Esophagus squamous epithelium (tissue), 5 donors: ENCODE measurements around the gene COL20A1. TPM values are rescaled to one million over a fixed set of nuclear protein-coding genes. Genes with fewer than 3 reads are reported as not detected.

Source experiments
- DNase-seq: peaks from one replicate; lab custom pipeline; 2025; lab: John Stamatoyannopoulos, UW
- H3K27ac ChIP-seq, 4 donors: fragments of 200-600 bp; sonication (generic); one replicate each; pipeline ENCODE4 v1.5.1; 2016 to 2019; ENCODE audit warnings: mild to moderate bottlenecking in 1 of 4
- H3K27me3 ChIP-seq, 4 donors: fragments of 200-600 bp; sonication (generic); 1 replicate in 3 of 4; 2 replicates in 1 of 4; pipeline versions ENCODE4 v1.5.1 to v1.6.0; 2017 to 2021; ENCODE audit warnings: antibody characterized with exemption in 1 of 4
- H3K36me3 ChIP-seq, 3 donors: fragments of 200-600 bp; sonication (generic); one replicate each; pipeline ENCODE4 v1.5.1; 2016 to 2019
- H3K4me1 ChIP-seq, 3 donors: fragments of 200-600 bp; sonication (generic); one replicate each; pipeline ENCODE4 v1.5.1; 2017 to 2019
- H3K4me3 ChIP-seq, 4 donors: fragments of 200-600 bp; sonication (generic); 1 replicate in 3 of 4; 2 replicates in 1 of 4; pipeline ENCODE4 v1.5.1; 2016 to 2019; ENCODE audit warnings: mild to moderate bottlenecking in 2 of 4, moderate library complexity in 1 of 4
- H3K9me3 ChIP-seq, 3 donors: fragments of 200-600 bp; sonication (generic); one replicate each; pipeline ENCODE4 v1.5.1; 2016 to 2019
- POLR2A ChIP-seq, 4 donors: fragments of 450-650 bp; IDR thresholded peaks; one replicate each; pipeline ENCODE4 v1.6.1; 2017; ENCODE audit warnings: antibody characterized with exemption in 4 of 4, mild to moderate bottlenecking in 4 of 4, moderate library complexity in 3 of 4
- WGBS, 2 donors: methylation state at CpG; one replicate each; pipeline ENCODE4 v1.1.5; 2018; 5-methylcytosine and 5-hydroxymethylcytosine counted together
- intact Hi-C: fragments of 100-400 bp; cut with DNase I; formaldehyde crosslinking; loops from one replicate; pipeline ENCODE4 v1.15.0; 2022
- total RNA-seq, 4 donors: library from RNA; depleted of rRNA; stranded (reverse); fragments of >200 nt; gene quantifications; one replicate each; pipeline ENCODE4 v1.1.0, GENCODE V29; 2016
- TF ChIP-seq, protein P1 (sequence below), 6 experiments: fragments of 450-650 bp in 4 of 6; fragments of 200-600 bp in 2 of 6; sonication (generic) in 2 of 6; IDR thresholded peaks; one replicate each; pipeline ENCODE4 v1.5.1; 2016 to 2019; ENCODE audit warnings: antibody characterized with exemption in 6 of 6, mild to moderate bottlenecking in 4 of 6, moderate library complexity in 4 of 6
- donor health status: DM: yes; HTN: yes; CAD: no.

Gene COL20A1
- total RNA-seq, 4 donors from 2014 or later = not detected

DNA sequence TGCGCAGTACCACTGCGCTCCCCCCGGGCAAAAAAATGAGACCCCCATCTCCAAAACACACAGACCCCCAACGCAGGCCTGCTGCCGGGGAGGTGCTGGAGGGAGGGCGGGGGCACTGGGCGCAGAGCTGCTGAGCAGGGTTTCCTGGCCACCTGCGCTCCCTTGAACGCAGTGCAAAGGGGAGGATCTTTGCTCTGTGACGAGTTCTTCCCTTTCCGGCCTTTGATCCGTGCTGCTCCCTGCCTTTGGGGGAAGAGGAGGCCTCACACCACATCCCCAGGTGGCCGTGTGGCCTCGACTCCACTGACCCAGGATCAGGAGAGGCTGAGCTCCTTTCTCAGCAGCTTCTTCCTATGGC, 8.9 kb upstream of the COL20A1 start:
- DNase-seq = no peak
- Histone ChIP-seq H3K27ac (peak overlapping the region in 2 of 4 donors; percentile 7 to 39), H3K4me1 (no peaks in the 10 kb centered on the region), H3K4me3 (peak overlapping the region in 1 of 4 donors; percentile 23), H3K36me3 (peaks cover 33 to 100% (median 50%) of the 10 kb centered on the region in 3 donors), H3K9me3 (no peaks in the 10 kb centered on the region), H3K27me3 (no peaks in the 10 kb centered on the region)
- 61 to 76% methylated on average over 4 to 9 of the region's 14 CpGs for WGBS, 2 donors
- no peak for TF ChIP-seq POLR2A (IDR thresholded peaks at IDR 0.05)
- TF ChIP-seq, protein P1, sequence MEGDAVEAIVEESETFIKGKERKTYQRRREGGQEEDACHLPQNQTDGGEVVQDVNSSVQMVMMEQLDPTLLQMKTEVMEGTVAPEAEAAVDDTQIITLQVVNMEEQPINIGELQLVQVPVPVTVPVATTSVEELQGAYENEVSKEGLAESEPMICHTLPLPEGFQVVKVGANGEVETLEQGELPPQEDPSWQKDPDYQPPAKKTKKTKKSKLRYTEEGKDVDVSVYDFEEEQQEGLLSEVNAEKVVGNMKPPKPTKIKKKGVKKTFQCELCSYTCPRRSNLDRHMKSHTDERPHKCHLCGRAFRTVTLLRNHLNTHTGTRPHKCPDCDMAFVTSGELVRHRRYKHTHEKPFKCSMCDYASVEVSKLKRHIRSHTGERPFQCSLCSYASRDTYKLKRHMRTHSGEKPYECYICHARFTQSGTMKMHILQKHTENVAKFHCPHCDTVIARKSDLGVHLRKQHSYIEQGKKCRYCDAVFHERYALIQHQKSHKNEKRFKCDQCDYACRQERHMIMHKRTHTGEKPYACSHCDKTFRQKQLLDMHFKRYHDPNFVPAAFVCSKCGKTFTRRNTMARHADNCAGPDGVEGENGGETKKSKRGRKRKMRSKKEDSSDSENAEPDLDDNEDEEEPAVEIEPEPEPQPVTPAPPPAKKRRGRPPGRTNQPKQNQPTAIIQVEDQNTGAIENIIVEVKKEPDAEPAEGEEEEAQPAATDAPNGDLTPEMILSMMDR (IDR thresholded peaks at IDR 0.05) = no peak
- intact Hi-C loops = no loop called here

DNA sequence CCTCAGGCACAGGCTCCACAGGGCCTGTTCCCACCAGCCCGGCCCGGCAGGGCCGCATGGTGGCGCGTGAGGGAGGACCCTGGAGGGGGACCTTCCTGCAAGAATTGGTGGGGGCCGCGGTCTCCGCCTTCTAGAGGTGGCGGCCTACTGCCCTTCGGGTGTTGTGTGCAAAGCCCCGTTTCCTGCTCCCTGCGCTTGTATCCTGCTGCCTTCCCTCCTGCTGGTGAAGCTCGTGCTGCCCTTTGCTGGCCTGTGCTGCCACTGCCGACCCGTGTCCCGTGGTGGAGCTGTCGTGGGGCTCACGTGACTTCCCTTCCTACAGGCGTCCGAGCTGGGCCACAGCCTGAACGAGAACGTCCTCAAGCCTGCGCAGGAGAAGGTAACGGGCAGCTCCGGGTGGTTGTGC, 8.4 kb upstream of the COL20A1 start:
- Histone ChIP-seq H3K27me3 (no peaks in the 10 kb centered on the region), H3K27ac (peak overlapping the region in 2 of 4 donors; percentile 7 to 39), H3K9me3 (no peaks in the 10 kb centered on the region), H3K36me3 (peaks cover 33 to 98% (median 46%) of the 10 kb centered on the region in 3 donors), H3K4me3 (peak overlapping the region in 1 of 4 donors; percentile 23), H3K4me1 (no peaks in the 10 kb centered on the region)
- WGBS, 2 donors = 66 to 93% methylated on average over 3 to 12 of the region's 25 CpGs
- intact Hi-C loops = no loop called here
- no peak for DNase-seq
- no peak for TF ChIP-seq POLR2A (IDR thresholded peaks at IDR 0.05)
- TF ChIP-seq, protein P1 (IDR thresholded peaks at IDR 0.05) = no peak

DNA sequence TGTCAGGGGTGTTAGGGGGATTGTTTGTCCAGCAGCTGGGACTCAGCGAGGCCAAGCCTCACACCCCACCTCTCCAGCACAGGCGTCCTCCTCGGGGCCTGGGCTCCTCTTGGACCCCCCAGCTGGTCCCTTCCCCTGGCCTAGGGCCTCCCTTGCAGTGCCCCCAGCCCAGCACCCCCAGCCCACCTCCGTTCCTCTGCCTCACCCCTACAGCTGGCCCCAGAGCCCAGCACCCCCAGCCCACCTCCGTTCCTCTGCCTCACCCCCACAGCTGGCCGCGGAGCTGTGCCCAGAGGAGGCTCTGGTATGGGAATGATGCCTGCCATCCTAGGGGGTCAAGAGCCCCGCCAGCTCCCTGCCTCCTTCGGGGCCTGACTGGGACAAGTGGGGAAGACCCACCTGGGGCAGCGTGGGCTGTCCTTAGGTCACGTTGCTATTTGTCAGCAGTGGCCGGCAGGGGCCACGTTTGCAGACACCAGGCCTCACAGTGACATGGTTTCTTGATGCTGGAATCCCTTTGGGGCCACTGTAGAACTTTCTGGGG, 7.9 kb upstream of the COL20A1 start:
- Histone ChIP-seq H3K9me3 (no peaks in the 10 kb centered on the region), H3K4me3 (no peak overlapping the region), H3K36me3 (peaks cover 33 to 93% (median 45%) of the 10 kb centered on the region in 3 donors), H3K4me1 (no peaks in the 10 kb centered on the region), H3K27ac (peak overlapping the region in 2 of 4 donors; percentile 25 to 39), H3K27me3 (no peaks in the 10 kb centered on the region)
- intact Hi-C loops = no loop called here
- no peak for TF ChIP-seq POLR2A (IDR thresholded peaks at IDR 0.05)
- TF ChIP-seq, protein P1 (IDR thresholded peaks at IDR 0.05) = no peak
- DNase-seq = no peak
- 79 to 80% methylated on average over 3 to 7 of the region's 13 CpGs for WGBS, 2 donors

DNA sequence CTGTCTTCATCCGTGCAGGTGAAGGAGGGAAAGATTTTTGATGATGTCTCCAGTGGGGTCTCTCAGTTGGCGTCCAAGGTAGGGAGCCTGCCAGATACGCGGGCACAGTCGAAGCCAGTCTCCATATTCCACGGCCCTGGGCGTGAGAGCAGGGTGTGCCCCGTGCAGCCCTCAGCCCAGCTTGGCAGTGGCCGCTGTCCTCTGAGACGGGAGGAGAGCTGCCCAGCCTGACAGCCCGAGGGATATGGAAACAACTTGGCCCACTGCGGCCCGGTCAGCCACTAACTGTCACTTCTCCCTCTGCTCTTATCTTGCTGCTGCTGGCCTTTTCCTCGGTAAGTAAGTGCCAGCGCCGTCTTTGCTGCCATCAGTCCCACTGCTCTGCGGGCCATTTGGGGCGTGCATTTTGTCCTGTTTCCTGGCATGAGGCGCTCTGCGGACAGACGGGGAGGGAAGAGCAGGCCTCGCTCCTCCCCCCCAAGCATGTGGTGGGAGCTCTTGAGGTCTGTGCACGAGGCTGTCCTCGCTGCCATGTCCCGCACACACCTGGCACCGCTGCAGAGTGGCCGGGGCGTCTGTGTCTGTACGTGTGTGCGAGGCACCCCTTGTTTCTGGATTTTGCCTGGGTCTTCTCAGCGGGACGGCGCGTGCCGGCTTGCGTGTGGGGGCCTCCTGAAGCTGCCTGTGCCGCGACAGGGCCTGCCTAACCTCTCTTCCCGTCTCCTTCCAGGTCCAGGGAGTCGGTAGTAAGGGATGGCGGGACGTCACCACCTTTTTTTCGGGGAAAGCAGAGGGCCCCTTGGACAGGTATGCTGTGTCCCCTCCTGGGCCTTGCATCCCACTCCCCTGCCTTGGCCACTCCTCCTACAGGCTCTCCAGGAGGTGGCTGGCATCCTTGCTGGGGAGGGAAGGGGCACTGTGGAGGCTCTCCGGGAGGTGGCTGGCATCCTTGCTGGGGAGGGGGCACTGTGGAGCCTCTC, 7.1 kb upstream of the COL20A1 start:
- H3K9me3 ChIP-seq = no peaks in the 10 kb centered on the region
- H3K4me3 ChIP-seq = no peak overlapping the region
- no peak for DNase-seq
- no peaks in the 10 kb centered on the region for H3K27me3 ChIP-seq
- intact Hi-C loops = no loop called here
- 86 to 90% methylated on average over 1 to 10 of the region's 44 CpGs for WGBS, 2 donors
- H3K27ac ChIP-seq = no peak overlapping the region
- H3K4me1 ChIP-seq = peaks cover 0 to 3% (median 0%) of the 10 kb centered on the region in 3 donors
- TF ChIP-seq POLR2A (IDR thresholded peaks at IDR 0.05) = no peak
- TF ChIP-seq, protein P1 (IDR thresholded peaks at IDR 0.05) = no peak
- peaks cover 31 to 85% (median 37%) of the 10 kb centered on the region in 3 donors for H3K36me3 ChIP-seq
